Cardiac ventricle fibroblast (primary cell): ENCODE data around the gene EDAR. TPM values are rescaled to one million over a fixed set of nuclear protein-coding genes. Genes with fewer than 3 reads are reported as not detected.

Experiments used
- total RNA-seq: library from RNA; depleted of rRNA; stranded (reverse); fragments of >200 nt; gene quantifications from 2 replicates; pipeline ENCODE4 v1.2.3, GENCODE V29; 2015

The EDAR gene
- not detected in 2 replicates for total RNA-seq

GRCh38 chr2:108988796-108989713, at the start of gene EDAR:
Gene EDAR (minus strand): TSS chr2:108989220. CDS start chr2:108931014, 58,206 bp downstream.

Other genes with a start within 250 kb of the EDAR start
- gene CCDC138, start 202.4 kb downstream of the EDAR start, total RNA-seq = 1.9 and 2.6 TPM in 2 replicates
- 5.4 and 5.6 TPM in 2 replicates for gene SH3RF3, start 140.0 kb upstream of the EDAR start, total RNA-seq